Endometrial microvascular endothelial cells (primary cell): ENCODE data around the gene SELENBP1. TPM values are rescaled to one million over a fixed set of nuclear protein-coding genes. Genes with fewer than 3 reads are reported as not detected.

Source experiments
- in situ Hi-C: cut with HindIII; loops from 2 replicates; pipeline ENCODE4 v1.10.0; 2017; ENCODE audit warnings: low sequenced_read_pairs, low pct_unique_long_range_greater_than_20kb; ENCODE audit errors: inconsistent ontology term
- total RNA-seq: library from RNA; depleted of rRNA; stranded (reverse); fragments of >200 nt; gene quantifications from one replicate; pipeline ENCODE4 v1.2.3, GENCODE V29; 2015; ENCODE audit errors: inconsistent ontology term

Gene SELENBP1
- total RNA-seq, 1 donor from 2014 or later, result 12.7 TPM

- in situ Hi-C loops, result no loop called here
Measured at GRCh38 chr1:151315565-151316235, 56.8 kb downstream of the SELENBP1 start.

Other genes with a start within 250 kb of the SELENBP1 start
- 51.7 TPM for gene SEMA6C, start 226.1 kb downstream of the SELENBP1 start, total RNA-seq
- gene TNFAIP8L2, start 216.1 kb downstream of the SELENBP1 start, total RNA-seq, result 0.37 TPM
- 2.5 TPM for gene LYSMD1, start 206.8 kb downstream of the SELENBP1 start, total RNA-seq
- gene SCNM1, start 206.6 kb downstream of the SELENBP1 start, total RNA-seq, result 34.4 TPM
- not detected for gene TMOD4, start 196.7 kb downstream of the SELENBP1 start, total RNA-seq
- gene VPS72, start 182.5 kb downstream of the SELENBP1 start, total RNA-seq, result 69.4 TPM
- gene PIP5K1A, start 174.2 kb downstream of the SELENBP1 start, total RNA-seq, result 50.7 TPM
- gene PSMD4, start 118.0 kb downstream of the SELENBP1 start, total RNA-seq, result 163 TPM
- gene ZNF687, start 90.4 kb downstream of the SELENBP1 start, total RNA-seq, result 13.5 TPM
- gene PI4KB, start 45.3 kb downstream of the SELENBP1 start, total RNA-seq, result 49.6 TPM
- 64.3 TPM for gene RFX5, start 25.5 kb downstream of the SELENBP1 start, total RNA-seq
- 451 TPM for gene PSMB4, start 26.9 kb upstream of the SELENBP1 start, total RNA-seq
- 19.2 TPM for gene POGZ, start 86.8 kb upstream of the SELENBP1 start, total RNA-seq
- gene CGN, start 138.7 kb upstream of the SELENBP1 start, total RNA-seq, result 0.09 TPM
- 4.3 TPM for gene TUFT1, start 167.6 kb upstream of the SELENBP1 start, total RNA-seq
- 15.9 TPM for gene SNX27, start 239.3 kb upstream of the SELENBP1 start, total RNA-seq